HG03175 (cell line): Measurements from ENCODE around the gene CDC42EP4.

ENCODE experiments used
- ATAC-seq: cut with Tn5 transposase; IDR thresholded peaks from one replicate; pipeline ENCODE4 v1.9.1; 2021; ENCODE audit warnings: mild to moderate bottlenecking, moderate library complexity; ENCODE audit not compliant: unreplicated experiment

Gene CDC42EP4

GRCh38 chr17:73261952-73262675 lies 49.7 kb downstream of the CDC42EP4 start:
- no peak for ATAC-seq

GRCh38 chr17:73261617-73261951 lies 50.2 kb downstream of the CDC42EP4 start, which contains the start of gene CPSF4L:
CPSF4L (minus strand) TSS chr17:73261880; CDS start chr17:73261818, 62 bp downstream.
- ATAC-seq: no peak

- ATAC-seq: no peak
Observed at GRCh38 chr17:73257516-73257915, 54.3 kb downstream of the CDC42EP4 start.

GRCh38 chr17:73256220-73256619 lies 55.6 kb downstream of the CDC42EP4 start:
- ATAC-seq: no peak

- no peak for ATAC-seq
Observed at GRCh38 chr17:73255671-73256181, 56.1 kb downstream of the CDC42EP4 start.

GRCh38 chr17:73251871-73252270 lies 59.9 kb downstream of the CDC42EP4 start:
- no peak for ATAC-seq

- no peak for ATAC-seq
Observed at GRCh38 chr17:73250851-73251640, 60.8 kb downstream of the CDC42EP4 start.

- ATAC-seq: no peak
Observed at GRCh38 chr17:73249700-73250099, 62.1 kb downstream of the CDC42EP4 start.

GRCh38 chr17:73248532-73248931 lies 63.3 kb downstream of the CDC42EP4 start:
- no peak for ATAC-seq

GRCh38 chr17:73247726-73248125 lies 64.1 kb downstream of the CDC42EP4 start:
- no peak for ATAC-seq

- ATAC-seq: no peak
Observed at GRCh38 chr17:73240561-73240960, 71.2 kb downstream of the CDC42EP4 start.

GRCh38 chr17:73237714-73238113 lies 74.1 kb downstream of the CDC42EP4 start:
- ATAC-seq: no peak

GRCh38 chr17:73234736-73235135 lies 77.1 kb downstream of the CDC42EP4 start:
- no peak for ATAC-seq
